ENCODE results near the gene POR. TPM values are rescaled to one million over a fixed set of nuclear protein-coding genes. Genes with fewer than 3 reads are reported as not detected.
"Not testable (repeated sequence)": the region's sequence is repeated elsewhere in the genome, so short reads cannot be mapped to it uniquely, and the experiment has no call there.

The POR gene
- total RNA-seq, 1 experiment from 2014 or later, result 168 TPM

- intact Hi-C loops (cut with micrococcal nuclease; ENCODE audit: unreplicated experiment), result no loop called here
- no TSS peak for BruUV-seq (replicated peaks)
These were observed 101.4 kb downstream of the POR start for GRCh38 chr7:76016191-76016947.

GRCh38 chr7:76018520-76018919, 103.6 kb downstream of the POR start:
- CTCF ChIA-PET; intact Hi-C loops (cut with micrococcal nuclease; ENCODE audit: unreplicated experiment); H3K4me3 ChIP-seq (ENCODE audit: low read depth in 2 of 2, low read length in 2 of 2); H3K4me1 ChIP-seq (ENCODE audit: control insufficient read depth, insufficient read depth, low read length); BruUV-seq (replicated peaks); H3K27ac ChIP-seq (ENCODE audit: low read length); H3K27me3 ChIP-seq (ENCODE audit: control insufficient read depth, insufficient read depth, low read length); POLR2A ChIA-PET; in situ Hi-C loops (cut with HindIII; ENCODE audit: low pct_unique_long_range_greater_than_20kb, low sequenced_read_pairs); ATAC-seq; H3K9me3 ChIP-seq (ENCODE audit: control insufficient read depth, insufficient read depth, low read depth, low read length); DNase-seq (ENCODE audit: low read depth, low spot score); H3K36me3 ChIP-seq (ENCODE audit: control insufficient read depth, insufficient read depth, low read length): not testable (repeated sequence)

More at GRCh38 chr7:76016191-76016947, 101.4 kb downstream of the POR start:
- DNase-seq (ENCODE audit: low read depth, low spot score), result no peak
- no peaks in the 10 kb centered on the region for H3K36me3 ChIP-seq (ENCODE audit: control insufficient read depth, insufficient read depth, low read length)
- POLR2A ChIA-PET, result no interaction called here
- no peak overlapping the region for H3K27ac ChIP-seq (ENCODE audit: low read length)
- in situ Hi-C loops (cut with HindIII; ENCODE audit: low pct_unique_long_range_greater_than_20kb, low sequenced_read_pairs), result no loop called here
- H3K4me1 ChIP-seq (ENCODE audit: control insufficient read depth, insufficient read depth, low read length), result no peaks in the 10 kb centered on the region
- no peaks in the 10 kb centered on the region for H3K27me3 ChIP-seq (ENCODE audit: control insufficient read depth, insufficient read depth, low read length)
- CTCF ChIA-PET, result no interaction called here
- H3K4me3 ChIP-seq (ENCODE audit: low read depth in 2 of 2, low read length in 2 of 2), result no peak overlapping the region
- no peak for ATAC-seq
- no peaks in the 10 kb centered on the region for H3K9me3 ChIP-seq (ENCODE audit: control insufficient read depth, insufficient read depth, low read depth, low read length)
- TF ChIP-seq SIN3A (IDR thresholded peaks at IDR 0.05; ENCODE audit: borderline replicate concordance, insufficient read depth, low read depth, low read length) (no peak), CTCF (IDR thresholded peaks at IDR 0.05) (no peak), REST (IDR thresholded peaks at IDR 0.05; ENCODE audit: insufficient read depth in 1 of 2, low read depth in 2 of 2, low read length in 1 of 2) (no peak), TCF7L2 (IDR thresholded peaks at IDR 0.05; ENCODE audit: low read depth, low read length) (no peak), POLR2AphosphoS5 (IDR thresholded peaks at IDR 0.05; ENCODE audit: low read depth, low read length) (no peak)

- Histone ChIP-seq H3K36me3 (ENCODE audit: control insufficient read depth, insufficient read depth, low read length) (no peaks in the 10 kb centered on the region), H3K9me3 (ENCODE audit: control insufficient read depth, insufficient read depth, low read depth, low read length) (no peaks in the 10 kb centered on the region), H3K27me3 (ENCODE audit: control insufficient read depth, insufficient read depth, low read length) (no peaks in the 10 kb centered on the region), H3K4me1 (ENCODE audit: control insufficient read depth, insufficient read depth, low read length) (no peaks in the 10 kb centered on the region), H3K4me3 (ENCODE audit: low read depth in 2 of 2, low read length in 2 of 2) (no peak overlapping the region), H3K27ac (ENCODE audit: low read length) (no peak overlapping the region)
- CTCF ChIA-PET, result interaction anchor here (0.8 to 1.4 kb wide), 3 partner anchors 11 to 258 kb away, joined by 3 to 9 read pairs (median 3); no protein-coding TSS in a partner anchor
- ATAC-seq (peak; percentile 90), DNase-seq (ENCODE audit: low read depth, low spot score) (peak; percentile 48)
- in situ Hi-C loops (cut with HindIII; ENCODE audit: low pct_unique_long_range_greater_than_20kb, low sequenced_read_pairs) (no loop called here), intact Hi-C loops (cut with micrococcal nuclease; ENCODE audit: unreplicated experiment) (loop anchor here (1.0 kb wide), 1 partner anchor 154 kb away; no protein-coding TSS in a partner anchor)
- POLR2A ChIA-PET, result no interaction called here
- no TSS peak for BruUV-seq (replicated peaks)
- TF ChIP-seq SIN3A (IDR thresholded peaks at IDR 0.05; ENCODE audit: borderline replicate concordance, insufficient read depth, low read depth, low read length), result no peak
- TF ChIP-seq CTCF (IDR thresholded peaks at IDR 0.05), result peak; percentile 88
These were observed 105.2 kb downstream of the POR start for GRCh38 chr7:76020031-76020714.

Data from Panc1 (cell line).